SK-N-SH (cell line): ENCODE measurements around the gene RRP7A. TPM values are rescaled to one million over a fixed set of nuclear protein-coding genes. Genes with fewer than 3 reads are reported as not detected.
"Not testable (repeated sequence)": the region's sequence is repeated elsewhere in the genome, so short reads cannot be mapped to it uniquely, and the experiment has no call there.

Experiments
- CTCF ChIA-PET: fragments of 300-600, 350-600 bp; formaldehyde crosslinking; extraction: SDS; loops from one replicate; lab custom pipeline; 2021; lab: Yijun Ruan, JAX
- POLR2A ChIA-PET: fragments of 350-600 bp; sonication (Branson Sonifier 250); formaldehyde crosslinking; extraction: SDS; loops from one replicate; lab custom pipeline; 2020; ENCODE audit warnings: antibody characterized with exemption, inconsistent platforms; lab: Yijun Ruan, JAX
- DNase-seq: peaks from one replicate; pipeline ENCODE4 v3.0.0; 2012
- H2AFZ ChIP-seq: fragments of 200-600 bp; sonication (generic); 2 replicates; pipeline ENCODE4 v1.8.1; 2016; ENCODE audit warnings: antibody characterized with exemption, mild to moderate bottlenecking, low read depth
- H3F3A ChIP-seq: fragments of 200-600 bp; sonication (generic); replicated peaks from 2 replicates; pipeline ENCODE3; 2016; ENCODE audit warnings: antibody characterized with exemption, mild to moderate bottlenecking; ENCODE audit not compliant: insufficient read depth
- H3K27ac ChIP-seq, 2 experiments: fragments of 200-500 bp in 1 of 2; fragments of 200-600 bp in 1 of 2; sonication (Bioruptor generic) in 1 of 2; sonication (generic), shearing (Covaris generic) in 1 of 2; 2 replicates each; pipeline versions ENCODE4 v1.5.1 to v1.6.1; 2014 to 2016; ENCODE audit warnings: low read depth in 2 of 2, inconsistent platforms in 1 of 2, low read length in 1 of 2, mild to moderate bottlenecking in 1 of 2, mixed read lengths in 1 of 2
- H3K27me3 ChIP-seq: fragments of 200-600 bp; sonication (generic), shearing (Covaris generic); 2 replicates; pipeline ENCODE4 v1.6.1; 2016; ENCODE audit warnings: mixed run types; ENCODE audit not compliant: insufficient read depth
- H3K36me3 ChIP-seq, 2 experiments: fragments of 200-500 bp in 1 of 2; fragments of 200-600 bp in 1 of 2; sonication (Bioruptor generic) in 1 of 2; sonication (generic) in 1 of 2; replicated peaks in 1 of 2; 2 replicates each; pipeline versions ENCODE3 to v1.5.1; 2014 to 2016; ENCODE audit warnings: low read length in 1 of 2, mild to moderate bottlenecking in 1 of 2; ENCODE audit not compliant: insufficient read depth in 2 of 2, control insufficient read depth in 1 of 2
- H3K4me1 ChIP-seq, 2 experiments: fragments of 200-500 bp in 1 of 2; fragments of 200-600 bp in 1 of 2; sonication (Bioruptor generic) in 1 of 2; sonication (generic), shearing (Covaris generic) in 1 of 2; 2 replicates each; pipeline versions ENCODE4 v1.5.1 to v1.6.1; 2014 to 2016; ENCODE audit warnings: low read depth in 1 of 2, low read length in 1 of 2, mixed run types in 1 of 2; ENCODE audit not compliant: insufficient read depth in 2 of 2, control insufficient read depth in 1 of 2
- H3K4me2 ChIP-seq: fragments of 200-600 bp; sonication (generic), shearing (Covaris generic); 2 replicates; pipeline ENCODE4 v1.6.1; 2017; ENCODE audit warnings: mixed run types
- H3K4me3 ChIP-seq, 2 experiments: fragments of 200-500 bp in 1 of 2; fragments of 200-600 bp in 1 of 2; sonication (Bioruptor generic) in 1 of 2; sonication (generic), shearing (Covaris generic) in 1 of 2; 2 replicates each; pipeline versions ENCODE4 v1.5.1 to v1.8.1; 2014 to 2016; ENCODE audit warnings: low read depth in 2 of 2, inconsistent platforms in 1 of 2, low read length in 1 of 2, mild to moderate bottlenecking in 1 of 2, mixed read lengths in 1 of 2, moderate library complexity in 1 of 2
- H3K79me2 ChIP-seq: fragments of 200-600 bp; sonication (generic); 2 replicates; pipeline ENCODE4 v1.8.1; 2017; ENCODE audit warnings: mild to moderate bottlenecking; ENCODE audit not compliant: insufficient read depth
- H3K9ac ChIP-seq: fragments of 200-600 bp; sonication (generic); 2 replicates; pipeline ENCODE4 v1.6.1; 2017; ENCODE audit warnings: mixed run types
- H3K9me2 ChIP-seq: fragments of 200-600 bp; sonication (generic); 2 replicates; pipeline ENCODE4 v1.6.1; 2017; ENCODE audit warnings: mixed run types
- H3K9me3 ChIP-seq: fragments of 200-600 bp; sonication (generic); 2 replicates; pipeline ENCODE4 v1.6.1; 2017; ENCODE audit warnings: mixed run types, mild to moderate bottlenecking, moderate library complexity
- H4K20me1 ChIP-seq: fragments of 200-600 bp; sonication (generic); 2 replicates; pipeline ENCODE4 v1.6.1; 2017; ENCODE audit warnings: mild to moderate bottlenecking, mixed run types; ENCODE audit not compliant: insufficient read depth
- CTCF ChIP-seq: fragments of 200-600 bp; sonication (generic); IDR thresholded peaks from 2 replicates; pipeline ENCODE4 v1.6.1; 2017; ENCODE audit warnings: antibody characterized with exemption, mild to moderate bottlenecking, moderate library complexity
- ELF1 ChIP-seq: IDR thresholded peaks from 2 replicates; pipeline ENCODE4 v1.4.0; 2012
- EP300 ChIP-seq, 2 experiments: IDR thresholded peaks; 2 replicates each; pipeline versions ENCODE4 v1.4.0 to v1.6.1; 2012; ENCODE audit warnings: borderline replicate concordance in 1 of 2, low read depth in 1 of 2, low read length in 1 of 2
- FOSL2 ChIP-seq: IDR thresholded peaks from 2 replicates; pipeline ENCODE4 v1.4.0; 2012; ENCODE audit warnings: low read depth, mild to moderate bottlenecking, moderate library complexity, borderline replicate concordance
- FOXJ3 ChIP-seq: sonication (generic); formaldehyde crosslinking; IDR thresholded peaks from 2 replicates; pipeline ENCODE4 v1.5.1; 2020; ENCODE audit warnings: mild to moderate bottlenecking, missing genetic modification reagents
- FOXM1 ChIP-seq: IDR thresholded peaks from 2 replicates; pipeline ENCODE4 v1.4.0; 2012; ENCODE audit warnings: low read depth, mild to moderate bottlenecking
- GABPA ChIP-seq: IDR thresholded peaks from 2 replicates; pipeline ENCODE4 v1.4.0; 2012; ENCODE audit warnings: low read depth, mild to moderate bottlenecking
- GATA2 ChIP-seq: sonication (generic); formaldehyde crosslinking; IDR thresholded peaks from 2 replicates; pipeline ENCODE4 v1.5.0; 2020; ENCODE audit warnings: mild to moderate bottlenecking, missing genetic modification reagents
- IRF3 ChIP-seq: fragments of 150-350 bp; IDR thresholded peaks from 2 replicates; pipeline ENCODE4 v1.6.1; 2016; ENCODE audit warnings: mild to moderate bottlenecking, low read depth, low read length
- MXI1 ChIP-seq: IDR thresholded peaks from 2 replicates; pipeline ENCODE4 v1.6.1; 2012; ENCODE audit warnings: mild to moderate bottlenecking, low read depth, low read length, improper control_type of control experiment
- NRF1 ChIP-seq: IDR thresholded peaks from 2 replicates; pipeline ENCODE4 v1.6.1; 2012; ENCODE audit warnings: low read depth, mild to moderate bottlenecking, low read length
- PBX3 ChIP-seq: IDR thresholded peaks from 2 replicates; pipeline ENCODE4; 2012
- RAD21 ChIP-seq: IDR thresholded peaks from 2 replicates; pipeline ENCODE4 v1.6.1; 2012; ENCODE audit warnings: mild to moderate bottlenecking, low read length
- RCOR1 ChIP-seq: fragments of 150-350 bp; IDR thresholded peaks from 2 replicates; pipeline ENCODE4 v1.6.1; 2017; ENCODE audit warnings: antibody characterized with exemption, low read length
- RXRA ChIP-seq: IDR thresholded peaks from 2 replicates; pipeline ENCODE4 v1.4.0; 2012; ENCODE audit warnings: low read depth, mild to moderate bottlenecking, borderline replicate concordance
- SMC3 ChIP-seq: IDR thresholded peaks from 2 replicates; pipeline ENCODE4 v1.6.1; 2012; ENCODE audit warnings: low read depth, low read length, improper control_type of control experiment
- TEAD4 ChIP-seq: IDR thresholded peaks from 2 replicates; pipeline ENCODE4 v1.4.0; 2012; ENCODE audit warnings: mild to moderate bottlenecking, borderline replicate concordance; ENCODE audit not compliant: insufficient read depth
- USF1 ChIP-seq: IDR thresholded peaks from 2 replicates; pipeline ENCODE4 v1.4.0; 2012; ENCODE audit warnings: low read depth, borderline replicate concordance
- YY1 ChIP-seq: IDR thresholded peaks from 2 replicates; pipeline ENCODE4 v1.4.0; 2012; ENCODE audit warnings: low read depth, mild to moderate bottlenecking
- WGBS: methylation state at CpG from one replicate; pipeline ENCODE4 v1.1.6; 2017; ENCODE audit warnings: low lambda C conversion rate; 5-methylcytosine and 5-hydroxymethylcytosine counted together
- polyA plus RNA-seq, 3 experiments: library from polyadenylated mRNA; depleted of rRNA; stranded (reverse); fragments of >200 nt; gene quantifications; 2 replicates each; pipeline ENCODE4 v1.2.3, GENCODE V29; 2012

Gene RRP7A
- polyA plus RNA-seq, 1 of the 3 experiments (the other 2 are of a cell fraction): 17.6 TPM

GRCh38 chr22:42484506-42484905 is 35.1 kb downstream of the RRP7A start:
- Histone ChIP-seq H3K9ac (no peak overlapping the region), H3K4me3 (no peak overlapping the region), H3K9me2 (no peaks in the 10 kb centered on the region), H3K4me2 (no peak overlapping the region), H3K4me1 (no peaks in the 10 kb centered on the region), H3K79me2 (no peaks in the 10 kb centered on the region), H3F3A (no peaks in the 10 kb centered on the region), H3K27ac (no peak overlapping the region), H4K20me1 (no peaks in the 10 kb centered on the region), H3K9me3 (no peaks in the 10 kb centered on the region), H3K36me3 (no peaks in the 10 kb centered on the region), H3K27me3 (no peaks in the 10 kb centered on the region), H2AFZ (no peak overlapping the region)
- CTCF ChIA-PET: no interaction called here
- TF ChIP-seq IRF3: no peak
- TF ChIP-seq CTCF: no peak
- no peak for TF ChIP-seq PBX3
- TF ChIP-seq GABPA: no peak
- no peak for TF ChIP-seq MXI1
- no peak for DNase-seq
- POLR2A ChIA-PET: no interaction called here
- WGBS: 37% methylated on average over 3 of the region's 6 CpGs

GRCh38 chr22:42483610-42484223 is 35.9 kb downstream of the RRP7A start:
- H3F3A ChIP-seq, H3K79me2 ChIP-seq, H3K36me3 ChIP-seq, POLR2A ChIA-PET, H3K4me2 ChIP-seq, H3K27me3 ChIP-seq, H2AFZ ChIP-seq, DNase-seq, H3K4me3 ChIP-seq, H3K9me2 ChIP-seq, H4K20me1 ChIP-seq, H3K27ac ChIP-seq, H3K9me3 ChIP-seq, H3K9ac ChIP-seq, H3K4me1 ChIP-seq: not testable (repeated sequence)
- CTCF ChIA-PET: interaction anchor here (1.3 kb wide), 1 partner anchor 11 kb away, joined by 8 read pairs; no protein-coding TSS in a partner anchor
- no CpG with 5 or more reads among the region's 13 CpGs for WGBS

GRCh38 chr22:42475122-42475521 is 44.5 kb downstream of the RRP7A start:
- WGBS: no CpG with 5 or more reads among the region's 2 CpGs
- no peaks in the 10 kb centered on the region for H3K9me2 ChIP-seq
- no peak overlapping the region for H3K27ac ChIP-seq
- H3K4me3 ChIP-seq: no peak overlapping the region
- H4K20me1 ChIP-seq: no peaks in the 10 kb centered on the region
- no peak overlapping the region for H3K9ac ChIP-seq
- no peaks in the 10 kb centered on the region for H3K27me3 ChIP-seq
- POLR2A ChIA-PET: no interaction called here
- H3K9me3 ChIP-seq: no peaks in the 10 kb centered on the region
- no peaks in the 10 kb centered on the region for H3K36me3 ChIP-seq
- H3K4me2 ChIP-seq: no peak overlapping the region
- CTCF ChIA-PET: no interaction called here
- H3F3A ChIP-seq: no peaks in the 10 kb centered on the region
- H3K79me2 ChIP-seq: no peaks in the 10 kb centered on the region
- no peaks in the 10 kb centered on the region for H3K4me1 ChIP-seq
- no peak for DNase-seq
- H2AFZ ChIP-seq: no peak overlapping the region
- no peak for TF ChIP-seq SMC3
- TF ChIP-seq RAD21: no peak
- no peak for TF ChIP-seq FOXJ3
- TF ChIP-seq NRF1: no peak
- no peak for TF ChIP-seq RCOR1
- TF ChIP-seq YY1: no peak
- no peak for TF ChIP-seq TEAD4
- TF ChIP-seq GATA2: no peak
- no peak for TF ChIP-seq FOXM1
- TF ChIP-seq MXI1: no peak
- no peak for TF ChIP-seq USF1
- TF ChIP-seq FOSL2: no peak
- no peak for TF ChIP-seq RXRA
- TF ChIP-seq EP300 (IDR thresholded peaks at IDR 0.05; ENCODE audit: borderline replicate concordance in 1 of 2, low read depth in 1 of 2, low read length in 1 of 2): no peak
- no peak for TF ChIP-seq ELF1
